ENCODE data around the gene GSKIP. TPM values are rescaled to one million over a fixed set of nuclear protein-coding genes. Genes with fewer than 3 reads are reported as not detected.

The GSKIP gene
- total RNA-seq, 2 donors from 2014 or later, result 43.7 to 44.4 TPM

DNA sequence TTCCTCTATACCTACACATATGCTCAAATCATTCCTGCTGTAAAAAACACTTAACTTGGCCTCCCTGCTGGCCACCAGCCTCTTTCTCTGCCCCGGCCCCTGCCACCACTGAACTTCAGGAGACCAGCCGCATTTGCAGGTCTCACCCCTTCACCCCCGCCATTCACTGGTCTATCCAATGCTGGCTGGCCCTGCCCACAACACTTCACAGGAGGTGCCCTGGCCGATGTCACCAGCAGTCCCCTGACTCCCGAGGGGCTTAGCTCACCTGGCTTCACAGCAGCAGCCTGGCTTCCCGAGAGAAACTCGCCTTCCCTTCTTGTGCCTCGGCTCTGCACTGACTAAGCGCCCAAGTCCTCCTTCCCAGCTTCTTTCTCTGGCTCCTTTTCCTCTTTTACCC lies 36.1 kb downstream of the GSKIP start:
- H3K27ac ChIP-seq (ENCODE audit: low read depth, low read length), result no peak overlapping the region
- H3K27me3 ChIP-seq (ENCODE audit: control insufficient read depth, insufficient read depth, low read length, poor library complexity, severe bottlenecking), result no peaks in the 10 kb centered on the region
- Mint-ChIP-seq H3K36me3 (ENCODE audit: low read depth) (no peaks in the 10 kb centered on the region), H3K9me3 (no peaks in the 10 kb centered on the region), H3K27me3 (ENCODE audit: insufficient read depth) (peaks cover 2% of the 10 kb centered on the region), H3K27ac (no peak overlapping the region), H3K4me3 (no peak overlapping the region), H3K4me1 (no peaks in the 10 kb centered on the region)
- DNase-seq, result peak; percentile 59
- H3K4me3 ChIP-seq (ENCODE audit: low read length), result no peak overlapping the region
- no peak overlapping the region for H3K9ac ChIP-seq (ENCODE audit: extremely low read depth, low read length, poor library complexity, severe bottlenecking)
- no peaks in the 10 kb centered on the region for H3K36me3 ChIP-seq (ENCODE audit: control insufficient read depth, insufficient read depth, low read length)
- no peak for TF ChIP-seq CTCF (conservative IDR thresholded peaks at IDR 0.05)
- no peaks in the 10 kb centered on the region for H3K4me1 ChIP-seq (ENCODE audit: control insufficient read depth, insufficient read depth, low read length)
- 85 to 89% methylated on average over 4 to 9 of the region's 9 CpGs for WGBS, 2 experiments (ENCODE audit: insufficient coverage in 1 of 2, insufficient read length in 1 of 2)
- no peaks in the 10 kb centered on the region for H3K9me3 ChIP-seq (ENCODE audit: control insufficient read depth, low read length)

- no peaks in the 10 kb centered on the region for H3K36me3 ChIP-seq (ENCODE audit: control insufficient read depth, insufficient read depth, low read length)
- 91 to 94% methylated on average over 5 of the region's 5 CpGs for WGBS, 2 experiments (ENCODE audit: insufficient coverage in 1 of 2, insufficient read length in 1 of 2)
- no peaks in the 10 kb centered on the region for H3K27me3 ChIP-seq (ENCODE audit: control insufficient read depth, insufficient read depth, low read length, poor library complexity, severe bottlenecking)
- no peak for DNase-seq
- TF ChIP-seq CTCF (conservative IDR thresholded peaks at IDR 0.05), result no peak
- no peak overlapping the region for H3K4me3 ChIP-seq (ENCODE audit: low read length)
- H3K27ac ChIP-seq (ENCODE audit: low read depth, low read length), result no peak overlapping the region
- no peak overlapping the region for H3K9ac ChIP-seq (ENCODE audit: extremely low read depth, low read length, poor library complexity, severe bottlenecking)
- no peaks in the 10 kb centered on the region for H3K9me3 ChIP-seq (ENCODE audit: control insufficient read depth, low read length)
- no peaks in the 10 kb centered on the region for H3K4me1 Mint-ChIP-seq
- no peaks in the 10 kb centered on the region for H3K9me3 Mint-ChIP-seq
- no peak overlapping the region for H3K27ac Mint-ChIP-seq
- H3K36me3 Mint-ChIP-seq (ENCODE audit: low read depth), result no peaks in the 10 kb centered on the region
- H3K27me3 Mint-ChIP-seq (ENCODE audit: insufficient read depth), result peaks cover 2% of the 10 kb centered on the region
- H3K4me1 ChIP-seq (ENCODE audit: control insufficient read depth, insufficient read depth, low read length), result no peaks in the 10 kb centered on the region
- no peak overlapping the region for H3K4me3 Mint-ChIP-seq
Measured at GRCh38 chr14:96400495-96400894, 37.2 kb downstream of the GSKIP start.

- 92 to 96% methylated on average over 3 of the region's 3 CpGs for WGBS, 2 experiments (ENCODE audit: insufficient coverage in 1 of 2, insufficient read length in 1 of 2)
- no peak for TF ChIP-seq CTCF (conservative IDR thresholded peaks at IDR 0.05)
- DNase-seq, result no peak
- H3K27ac Mint-ChIP-seq, result no peak overlapping the region
- H3K27ac ChIP-seq (ENCODE audit: low read depth, low read length), result no peak overlapping the region
- H3K4me3 ChIP-seq (ENCODE audit: low read length), result no peak overlapping the region
- H3K27me3 ChIP-seq (ENCODE audit: control insufficient read depth, insufficient read depth, low read length, poor library complexity, severe bottlenecking), result no peaks in the 10 kb centered on the region
- no peaks in the 10 kb centered on the region for H3K36me3 Mint-ChIP-seq (ENCODE audit: low read depth)
- H3K27me3 Mint-ChIP-seq (ENCODE audit: insufficient read depth), result peaks cover 2% of the 10 kb centered on the region
- no peaks in the 10 kb centered on the region for H3K9me3 ChIP-seq (ENCODE audit: control insufficient read depth, low read length)
- no peaks in the 10 kb centered on the region for H3K4me1 Mint-ChIP-seq
- H3K9me3 Mint-ChIP-seq, result no peaks in the 10 kb centered on the region
- H3K9ac ChIP-seq (ENCODE audit: extremely low read depth, low read length, poor library complexity, severe bottlenecking), result no peak overlapping the region
- no peaks in the 10 kb centered on the region for H3K4me1 ChIP-seq (ENCODE audit: control insufficient read depth, insufficient read depth, low read length)
- no peaks in the 10 kb centered on the region for H3K36me3 ChIP-seq (ENCODE audit: control insufficient read depth, insufficient read depth, low read length)
- no peak overlapping the region for H3K4me3 Mint-ChIP-seq
Measured at GRCh38 chr14:96403409-96403808, 40.1 kb downstream of the GSKIP start.
